Left colon (tissue), 2 donors: ENCODE measurements around the gene IL1F10. TPM values are rescaled to one million over a fixed set of nuclear protein-coding genes. Genes with fewer than 3 reads are reported as not detected.

ENCODE experiments used
- ATAC-seq: fragments of 200-7000 bp; cut with Tn5 transposase; one replicate; pipeline ENCODE4 v1.9.1; 2020; ENCODE audit warnings: mild to moderate bottlenecking, moderate library complexity
- DNase-seq, 2 donors: peaks; one replicate each; pipeline ENCODE4 v3.0.0-alpha.2; 2020
- intact Hi-C, 2 donors: fragments of 100-400 bp; cut with DNase I in 1 of 2; cut with micrococcal nuclease in 1 of 2; formaldehyde crosslinking; loops; one replicate each; pipeline versions ENCODE4 v1.11.2 to v1.14.0; 2022; cut with DNase I, micrococcal nuclease
- total RNA-seq, 2 donors: library from RNA; stranded (reverse); fragmentation: NEBNext Ultra II Directional; extraction: Animal tissue kit (Norgen Biotek cat#: 25700); gene quantifications; one replicate each; pipeline ENCODE4 v1.2.1, GENCODE V29; 2021
- donor health status: DM: no; HTN: no; CAD: no.
- donor health status: DM: yes; HTN: yes; CAD: no.

IL1F10 gene
- total RNA-seq, 2 donors from 2014 or later = not detected

GRCh38 chr2:113123726-113124125, 56.0 kb downstream of the IL1F10 start:
- no peak for ATAC-seq
- DNase-seq = no peak
- intact Hi-C loops = no loop called here

- intact Hi-C loops = no loop called here
- ATAC-seq (no peak), DNase-seq (no peak)
These were observed 56.6 kb downstream of the IL1F10 start for GRCh38 chr2:113124181-113124961.

Other genes starting within 250 kb of the IL1F10 start
- gene IL1B, start 231.2 kb upstream of the IL1F10 start, total RNA-seq = 1 to 10 TPM; 4.2 to 7.3 TPM
- gene IL37, start 156.8 kb upstream of the IL1F10 start, total RNA-seq = 1 to 10 TPM in 1 of 2 donors, under 1 TPM in 1; 0.64 to 1.5 TPM
- under 1 TPM in 1 of 2 donors, not detected in 1; 0.31 TPM for gene IL36G, start 90.0 kb upstream of the IL1F10 start, total RNA-seq
- not detected for gene IL36A, start 62.5 kb upstream of the IL1F10 start, total RNA-seq
- gene IL36B, start 15.1 kb upstream of the IL1F10 start, total RNA-seq = not detected
- gene IL36RN, start 8.8 kb upstream of the IL1F10 start, total RNA-seq = not detected
- gene IL1RN, start 59.6 kb downstream of the IL1F10 start, total RNA-seq = 10 to 100 TPM in 1 of 2 donors, 1 to 10 TPM in 1; 2.6 to 15.7 TPM
- 10 to 100 TPM; 68.4 to 72.1 TPM for gene PSD4, start 106.0 kb downstream of the IL1F10 start, total RNA-seq
- gene PAX8, start 211.0 kb downstream of the IL1F10 start, total RNA-seq = 10 to 100 TPM in 1 of 2 donors, 1 to 10 TPM in 1; 1.3 to 13.2 TPM